Thoracic aorta (tissue), 2 donors: ENCODE data around the gene NCAPG. TPM values are rescaled to one million over a fixed set of nuclear protein-coding genes. Genes with fewer than 3 reads are reported as not detected.
"Not testable (repeated sequence)": the region's sequence is repeated elsewhere in the genome, so short reads cannot be mapped to it uniquely, and the experiment has no call there.

ENCODE experiments used
- ATAC-seq: fragments of 150-250 bp; one replicate; pipeline ENCODE4 v1.8.0; 2017; ENCODE audit warnings: low read depth; ENCODE audit not compliant: insufficient number of reproducible peaks, low FRiP score
- DNase-seq: peaks from one replicate; pipeline ENCODE4 v3.0.0-alpha.2; 2020; ENCODE audit warnings: low spot score
- H3K27ac ChIP-seq, 2 donors: fragments of 200-600 bp; sonication (generic); 1 replicate in 1 of 2; 2 replicates in 1 of 2; pipeline ENCODE4 v1.5.1; 2016; ENCODE audit warnings: mild to moderate bottlenecking in 2 of 2, moderate library complexity in 2 of 2
- H3K27me3 ChIP-seq: fragments of 200-600 bp; sonication (generic); replicated peaks from 2 replicates; pipeline ENCODE4 v1.6.0; 2016; ENCODE audit warnings: mild to moderate bottlenecking; ENCODE audit not compliant: insufficient read depth
- H3K36me3 ChIP-seq: fragments of 200-600 bp; sonication (generic); one replicate; pipeline ENCODE4 v1.5.1; 2016
- H3K4me1 ChIP-seq, 2 donors: fragments of 200-600 bp; sonication (generic); 1 replicate in 1 of 2; 2 replicates in 1 of 2; pipeline versions ENCODE4 v1.5.1 to v1.6.0; 2016; ENCODE audit warnings: low read depth in 2 of 2, mild to moderate bottlenecking in 1 of 2; ENCODE audit not compliant: control insufficient read depth in 1 of 2
- H3K4me3 ChIP-seq: fragments of 200-600 bp; sonication (generic); 2 replicates; pipeline ENCODE4 v1.5.1; 2016; ENCODE audit warnings: mild to moderate bottlenecking
- H3K9me3 ChIP-seq: fragments of 200-600 bp; sonication (generic); 2 replicates; pipeline ENCODE4 v1.5.1; 2016
- total RNA-seq, 2 donors: library from RNA; depleted of rRNA; stranded (reverse); fragments of >200 nt; gene quantifications; one replicate each; pipeline versions ENCODE4 v1.1.0 to v1.2.3, GENCODE V29; 2016
- TF ChIP-seq, protein P1 (sequence below): fragments of 200-600 bp; sonication (generic); IDR thresholded peaks from one replicate; pipeline ENCODE4 v1.5.1; 2019; ENCODE audit warnings: antibody characterized with exemption

The NCAPG gene
- total RNA-seq, 2 donors from 2014 or later = 0.63 TPM; not detected in 1

DNA sequence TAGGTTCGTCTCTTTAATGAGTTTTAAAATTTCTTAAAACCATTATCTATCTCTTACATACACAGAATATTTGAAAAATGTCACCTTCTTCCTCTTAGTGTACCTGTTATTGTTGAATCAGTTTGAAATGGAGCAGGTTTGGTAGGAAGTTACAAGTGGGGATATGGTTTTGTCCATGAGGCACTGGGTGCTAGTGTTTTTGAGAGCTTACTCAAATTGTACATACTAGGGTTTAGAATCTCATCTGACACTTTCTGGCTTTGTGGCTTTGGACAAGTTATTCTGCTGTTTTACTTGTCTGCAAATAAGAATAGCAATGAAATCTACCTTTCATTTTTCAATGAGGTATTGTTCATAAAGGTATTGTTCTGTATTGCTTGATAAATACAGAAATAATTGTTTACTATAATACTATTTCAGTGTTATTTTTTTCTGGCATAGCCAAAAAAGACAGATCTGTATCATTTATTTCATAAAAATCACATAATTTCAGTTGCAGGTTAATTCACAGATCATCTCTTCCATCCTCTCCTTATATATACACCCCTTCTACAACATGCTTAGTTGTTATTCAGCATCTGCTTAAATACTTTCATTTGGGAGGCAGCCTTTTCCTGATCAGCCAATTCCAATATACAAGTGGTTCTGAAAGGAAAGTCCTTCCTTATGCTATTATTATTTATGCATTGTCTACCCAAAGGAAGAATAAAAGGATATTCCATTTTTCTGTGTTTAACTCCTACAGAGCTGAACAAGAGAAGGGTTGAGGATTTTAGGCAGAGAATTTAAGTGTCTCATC, 13.3 kb downstream of the NCAPG start:
- no peaks in the 10 kb centered on the region for H3K4me1 ChIP-seq
- DNase-seq (no peak), ATAC-seq (no peak)
- no peak overlapping the region for H3K27ac ChIP-seq
- H3K4me3 ChIP-seq = no peak overlapping the region
- H3K9me3 ChIP-seq = no peaks in the 10 kb centered on the region
- no peaks in the 10 kb centered on the region for H3K27me3 ChIP-seq
- TF ChIP-seq, protein P1, sequence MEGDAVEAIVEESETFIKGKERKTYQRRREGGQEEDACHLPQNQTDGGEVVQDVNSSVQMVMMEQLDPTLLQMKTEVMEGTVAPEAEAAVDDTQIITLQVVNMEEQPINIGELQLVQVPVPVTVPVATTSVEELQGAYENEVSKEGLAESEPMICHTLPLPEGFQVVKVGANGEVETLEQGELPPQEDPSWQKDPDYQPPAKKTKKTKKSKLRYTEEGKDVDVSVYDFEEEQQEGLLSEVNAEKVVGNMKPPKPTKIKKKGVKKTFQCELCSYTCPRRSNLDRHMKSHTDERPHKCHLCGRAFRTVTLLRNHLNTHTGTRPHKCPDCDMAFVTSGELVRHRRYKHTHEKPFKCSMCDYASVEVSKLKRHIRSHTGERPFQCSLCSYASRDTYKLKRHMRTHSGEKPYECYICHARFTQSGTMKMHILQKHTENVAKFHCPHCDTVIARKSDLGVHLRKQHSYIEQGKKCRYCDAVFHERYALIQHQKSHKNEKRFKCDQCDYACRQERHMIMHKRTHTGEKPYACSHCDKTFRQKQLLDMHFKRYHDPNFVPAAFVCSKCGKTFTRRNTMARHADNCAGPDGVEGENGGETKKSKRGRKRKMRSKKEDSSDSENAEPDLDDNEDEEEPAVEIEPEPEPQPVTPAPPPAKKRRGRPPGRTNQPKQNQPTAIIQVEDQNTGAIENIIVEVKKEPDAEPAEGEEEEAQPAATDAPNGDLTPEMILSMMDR = no peak
- H3K36me3 ChIP-seq = no peaks in the 10 kb centered on the region

DNA sequence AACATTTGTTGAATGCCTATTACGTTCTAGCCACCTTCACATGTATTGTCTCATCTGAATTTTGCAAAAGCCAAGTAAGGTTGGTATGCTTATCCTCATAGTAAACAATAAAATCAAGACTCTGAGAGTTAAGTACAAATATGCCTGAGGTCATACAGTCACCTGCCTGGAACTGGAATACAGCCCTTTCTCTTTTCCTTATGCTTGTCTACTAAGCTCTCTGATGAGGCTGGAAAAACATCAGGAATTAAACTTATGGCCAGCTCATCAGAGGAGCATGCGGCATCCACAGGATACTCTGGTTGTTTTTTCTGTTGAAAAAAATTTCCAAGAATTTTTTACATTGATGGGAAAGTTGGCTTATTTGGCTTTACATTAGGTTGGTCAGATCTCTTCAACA, 35.5 kb downstream of the NCAPG start:
- H3K4me3 ChIP-seq = no peak overlapping the region
- TF ChIP-seq, protein P1 = no peak
- no peak for DNase-seq
- no peak for ATAC-seq
- no peaks in the 10 kb centered on the region for H3K27me3 ChIP-seq
- H3K4me1 ChIP-seq = no peaks in the 10 kb centered on the region
- no peaks in the 10 kb centered on the region for H3K9me3 ChIP-seq
- no peak overlapping the region for H3K27ac ChIP-seq
- H3K36me3 ChIP-seq = no peaks in the 10 kb centered on the region

DNA sequence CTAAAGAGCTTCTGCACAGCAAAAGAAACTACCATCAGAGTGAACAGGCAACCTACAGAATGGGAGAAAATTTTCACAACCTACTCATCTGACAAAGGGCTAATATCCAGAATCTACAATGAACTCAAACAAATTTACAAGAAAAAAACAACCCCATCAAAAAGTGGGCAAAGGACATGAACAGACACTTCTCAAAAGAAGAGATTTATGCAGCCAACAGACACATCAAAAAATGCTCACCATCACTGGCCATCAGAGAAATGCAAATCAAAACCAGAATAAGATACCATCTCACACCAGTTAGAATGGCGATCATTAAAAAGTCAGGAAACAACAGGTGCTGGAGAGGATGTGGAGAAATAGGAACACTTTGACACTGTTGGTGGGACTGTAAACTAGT, 39.5 kb downstream of the NCAPG start:
- H3K4me3 ChIP-seq, H3K27ac ChIP-seq, H3K27me3 ChIP-seq, H3K4me1 ChIP-seq, ATAC-seq, DNase-seq, H3K36me3 ChIP-seq, H3K9me3 ChIP-seq: not testable (repeated sequence)

DNA sequence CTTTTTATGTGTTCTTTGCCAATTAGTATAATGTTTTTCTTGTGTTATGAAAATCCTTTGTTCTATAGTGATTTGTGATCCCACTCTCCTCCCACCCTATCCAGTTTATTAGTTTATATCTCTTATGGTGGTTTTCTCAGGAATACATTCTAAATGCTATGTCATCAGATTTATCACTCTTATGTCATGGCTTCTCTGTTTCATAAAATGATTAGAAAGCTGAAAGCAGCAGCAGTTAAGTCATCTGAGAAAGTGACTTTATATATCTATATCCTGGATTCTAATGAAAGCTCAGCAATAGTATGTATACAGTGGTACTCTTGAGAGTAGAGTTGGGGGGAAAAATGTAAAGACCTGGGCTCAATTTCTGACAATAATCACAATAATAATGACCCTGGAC, 41.2 kb downstream of the NCAPG start:
- TF ChIP-seq, protein P1 = no peak
- Histone ChIP-seq H3K27ac (no peak overlapping the region), H3K27me3 (no peaks in the 10 kb centered on the region), H3K4me1 (no peaks in the 10 kb centered on the region), H3K9me3 (no peaks in the 10 kb centered on the region), H3K4me3 (no peak overlapping the region), H3K36me3 (no peaks in the 10 kb centered on the region)
- DNase-seq (no peak), ATAC-seq (no peak)

DNA sequence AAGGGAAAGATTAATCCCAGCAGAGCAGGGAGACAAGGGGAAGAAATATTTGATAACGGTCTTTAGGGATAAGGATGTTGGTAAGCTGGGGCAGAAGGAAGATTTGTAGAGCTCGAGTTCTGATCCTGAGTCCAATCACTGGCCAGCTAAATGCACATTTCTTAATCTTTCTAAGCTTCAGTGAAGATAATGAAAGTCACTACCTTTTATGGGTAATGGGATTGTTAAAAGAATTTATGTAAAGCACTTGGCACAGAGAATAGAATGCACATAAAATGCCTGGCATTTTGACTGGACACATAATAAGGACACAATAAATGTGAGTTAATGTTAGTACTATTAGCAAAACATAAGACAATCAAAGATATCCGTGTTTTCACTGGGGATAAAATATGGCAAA, 43.3 kb downstream of the NCAPG start:
- Histone ChIP-seq H3K4me3 (no peak overlapping the region), H3K27ac (no peak overlapping the region), H3K36me3 (no peaks in the 10 kb centered on the region), H3K4me1 (no peaks in the 10 kb centered on the region), H3K9me3 (no peaks in the 10 kb centered on the region), H3K27me3 (no peaks in the 10 kb centered on the region)
- DNase-seq (no peak), ATAC-seq (no peak)
- TF ChIP-seq, protein P1 = no peak
